GM08714 (cell line): ENCODE data around the gene GFRA1.

ENCODE experiments used
- H3K4me3 ChIP-seq: fragments of 200-500 bp; sonication (Bioruptor generic); 2 replicates; pipeline ENCODE4 v1.5.1; 2014; ENCODE audit warnings: mild to moderate bottlenecking, low read length, inconsistent platforms
- ZNF274 ChIP-seq: IDR thresholded peaks from 2 replicates; pipeline ENCODE4 v1.6.1; 2012; ENCODE audit warnings: mild to moderate bottlenecking, low read depth, low read length

The GFRA1 gene

GRCh38 chr10:116029826-116030225 is 243.2 kb downstream of the GFRA1 start:
- TF ChIP-seq ZNF274: no peak
- no peak overlapping the region for H3K4me3 ChIP-seq

GRCh38 chr10:116027355-116027754 is 245.7 kb downstream of the GFRA1 start:
- TF ChIP-seq ZNF274: no peak
- no peak overlapping the region for H3K4me3 ChIP-seq

GRCh38 chr10:116026725-116027124 is 246.3 kb downstream of the GFRA1 start:
- TF ChIP-seq ZNF274: no peak
- H3K4me3 ChIP-seq: no peak overlapping the region

- TF ChIP-seq ZNF274: no peak
- no peak overlapping the region for H3K4me3 ChIP-seq
Measured at GRCh38 chr10:116026315-116026714, 246.7 kb downstream of the GFRA1 start.

- TF ChIP-seq ZNF274: no peak
- H3K4me3 ChIP-seq: no peak overlapping the region
Measured at GRCh38 chr10:116024271-116024878, 248.6 kb downstream of the GFRA1 start.

- no peak for TF ChIP-seq ZNF274
- no peak overlapping the region for H3K4me3 ChIP-seq
Measured at GRCh38 chr10:116017405-116017804, 255.6 kb downstream of the GFRA1 start.

- no peak overlapping the region for H3K4me3 ChIP-seq
- TF ChIP-seq ZNF274: no peak
Measured at GRCh38 chr10:116015583-116016333, 257.2 kb downstream of the GFRA1 start.

GRCh38 chr10:116014871-116015582 is 258.0 kb downstream of the GFRA1 start:
- no peak overlapping the region for H3K4me3 ChIP-seq
- no peak for TF ChIP-seq ZNF274

GRCh38 chr10:116014326-116014725 is 258.7 kb downstream of the GFRA1 start:
- TF ChIP-seq ZNF274: no peak
- no peak overlapping the region for H3K4me3 ChIP-seq

- no peak overlapping the region for H3K4me3 ChIP-seq
- no peak for TF ChIP-seq ZNF274
Measured at GRCh38 chr10:116011929-116012328, 261.1 kb downstream of the GFRA1 start.

- TF ChIP-seq ZNF274: no peak
- no peak overlapping the region for H3K4me3 ChIP-seq
Measured at GRCh38 chr10:116007256-116007891, 265.6 kb downstream of the GFRA1 start.
